ENCODE measurements around the gene TMSB10. TPM values are rescaled to one million over a fixed set of nuclear protein-coding genes. Genes with fewer than 3 reads are reported as not detected.
"Not testable (repeated sequence)": the region's sequence is repeated elsewhere in the genome, so short reads cannot be mapped to it uniquely, and the experiment has no call there.

The TMSB10 gene
- total RNA-seq, 1 experiment from 2014 or later = 1,437 TPM

- H3K4me3 Mint-ChIP-seq (ENCODE audit: low read depth, unreplicated experiment) = no peak overlapping the region
- DNase-seq = no peak
- BruUV-seq (replicated peaks) = no TSS peak
- CTCF ChIA-PET = no interaction called here
- no peak for TF ChIP-seq CTCF (IDR thresholded peaks at IDR 0.05; ENCODE audit: unreplicated experiment)
- no peaks in the 10 kb centered on the region for H3K9me3 Mint-ChIP-seq (ENCODE audit: low read depth, unreplicated experiment)
- H3K27me3 Mint-ChIP-seq (ENCODE audit: unreplicated experiment) = peaks cover 53% of the 10 kb centered on the region
- no peak overlapping the region for H3K27ac Mint-ChIP-seq (ENCODE audit: unreplicated experiment)
- intact Hi-C loops (cut with micrococcal nuclease; ENCODE audit: unreplicated experiment) = no loop called here
- H3K4me1 Mint-ChIP-seq (ENCODE audit: low read depth, unreplicated experiment) = no peaks in the 10 kb centered on the region
- H3K36me3 Mint-ChIP-seq (ENCODE audit: insufficient read depth, unreplicated experiment) = no peaks in the 10 kb centered on the region
Measured at GRCh38 chr2:84873350-84873749, 32.1 kb upstream of the TMSB10 start.

DNA sequence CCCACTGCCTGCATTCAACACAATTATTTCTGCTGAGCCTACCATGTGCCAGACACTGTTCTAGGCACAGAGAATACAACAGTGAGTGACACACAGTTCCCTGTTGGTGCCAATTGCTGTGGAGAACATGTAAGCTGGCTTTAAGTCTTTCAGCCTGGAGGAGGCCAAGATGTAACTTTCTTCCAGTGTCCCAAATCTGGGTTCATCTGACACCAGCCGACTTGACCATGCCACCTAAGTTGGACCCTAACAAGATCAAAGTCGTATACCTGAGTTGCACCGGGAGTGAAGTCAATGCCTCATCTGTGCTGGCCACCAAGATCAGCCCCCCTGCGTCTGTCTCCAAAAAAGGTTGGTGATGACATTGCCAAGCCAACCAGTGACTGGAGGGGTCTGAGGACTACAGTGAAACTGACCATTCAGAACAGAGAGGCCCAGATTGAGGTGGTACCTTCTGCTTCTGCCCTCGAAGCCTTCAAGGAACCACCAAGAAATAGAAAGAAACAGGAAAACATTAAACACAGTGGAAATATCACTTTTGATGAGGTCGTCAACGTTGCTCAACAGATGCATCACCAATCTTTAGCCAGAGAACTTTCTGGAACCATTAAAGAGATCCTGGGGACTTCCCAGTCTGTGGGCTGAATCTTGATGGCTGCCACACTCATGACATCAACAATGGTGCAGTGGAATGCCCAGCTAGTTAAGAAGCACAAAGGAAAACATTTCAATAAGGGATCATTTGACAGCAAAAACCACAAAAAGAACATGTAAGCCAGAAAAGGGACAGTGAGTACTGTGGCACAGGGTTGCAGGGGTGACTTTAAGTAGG, 30.9 kb upstream of the TMSB10 start:
- no peak for DNase-seq
- intact Hi-C loops (cut with micrococcal nuclease; ENCODE audit: unreplicated experiment) = no loop called here
- TF ChIP-seq CTCF (IDR thresholded peaks at IDR 0.05; ENCODE audit: unreplicated experiment) = no peak
- Mint-ChIP-seq H3K36me3 (ENCODE audit: insufficient read depth, unreplicated experiment) (no peaks in the 10 kb centered on the region), H3K27ac (ENCODE audit: unreplicated experiment) (no peak overlapping the region), H3K4me3 (ENCODE audit: low read depth, unreplicated experiment) (no peak overlapping the region), H3K27me3 (ENCODE audit: unreplicated experiment) (peaks cover 55% of the 10 kb centered on the region), H3K4me1 (ENCODE audit: low read depth, unreplicated experiment) (no peaks in the 10 kb centered on the region), H3K9me3 (ENCODE audit: low read depth, unreplicated experiment) (no peaks in the 10 kb centered on the region)
- no TSS peak for BruUV-seq (replicated peaks)
- CTCF ChIA-PET = interaction anchor here (0.6 kb wide), 1 partner anchor 32 kb away, joined by 3 read pairs; no protein-coding TSS in a partner anchor

GRCh38 chr2:84875213-84875560, 30.3 kb upstream of the TMSB10 start:
- Mint-ChIP-seq H3K4me1 (ENCODE audit: low read depth, unreplicated experiment) (peaks cover 1% of the 10 kb centered on the region), H3K4me3 (ENCODE audit: low read depth, unreplicated experiment) (no peak overlapping the region), H3K27me3 (ENCODE audit: unreplicated experiment) (peaks cover 58% of the 10 kb centered on the region), H3K27ac (ENCODE audit: unreplicated experiment) (no peak overlapping the region), H3K36me3 (ENCODE audit: insufficient read depth, unreplicated experiment) (peaks cover under 1% of the 10 kb centered on the region), H3K9me3 (ENCODE audit: low read depth, unreplicated experiment) (no peaks in the 10 kb centered on the region)
- no peak for DNase-seq
- no TSS peak for BruUV-seq (replicated peaks)
- CTCF ChIA-PET = no interaction called here
- no peak for TF ChIP-seq CTCF (IDR thresholded peaks at IDR 0.05; ENCODE audit: unreplicated experiment)
- intact Hi-C loops (cut with micrococcal nuclease; ENCODE audit: unreplicated experiment) = no loop called here

DNA sequence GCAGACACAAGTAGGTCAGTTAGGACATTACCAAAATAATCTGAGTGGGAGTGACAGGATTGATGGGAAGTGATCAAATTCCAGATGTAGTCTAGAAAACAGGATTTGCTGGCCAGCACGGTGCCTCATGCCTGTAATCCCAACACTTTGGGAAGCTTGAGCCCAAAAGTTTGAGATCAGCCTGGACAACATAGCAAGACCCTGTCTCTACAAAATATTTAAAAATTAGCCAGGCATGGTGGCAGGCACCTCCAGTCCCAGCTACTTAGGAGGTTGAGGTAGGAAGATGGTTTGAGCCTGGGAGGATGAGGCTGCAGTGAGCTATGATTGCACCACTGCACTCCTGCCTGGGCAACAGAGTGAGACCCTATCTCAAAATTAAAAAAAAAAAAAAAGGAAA, 29.8 kb upstream of the TMSB10 start:
- H3K27me3 Mint-ChIP-seq (ENCODE audit: unreplicated experiment) = peaks cover 58% of the 10 kb centered on the region
- CTCF ChIA-PET; H3K4me1 Mint-ChIP-seq (ENCODE audit: low read depth, unreplicated experiment); H3K36me3 Mint-ChIP-seq (ENCODE audit: insufficient read depth, unreplicated experiment); BruUV-seq (replicated peaks); DNase-seq; H3K9me3 Mint-ChIP-seq (ENCODE audit: low read depth, unreplicated experiment); H3K4me3 Mint-ChIP-seq (ENCODE audit: low read depth, unreplicated experiment); intact Hi-C loops (cut with micrococcal nuclease; ENCODE audit: unreplicated experiment); H3K27ac Mint-ChIP-seq (ENCODE audit: unreplicated experiment): not testable (repeated sequence)

DNA sequence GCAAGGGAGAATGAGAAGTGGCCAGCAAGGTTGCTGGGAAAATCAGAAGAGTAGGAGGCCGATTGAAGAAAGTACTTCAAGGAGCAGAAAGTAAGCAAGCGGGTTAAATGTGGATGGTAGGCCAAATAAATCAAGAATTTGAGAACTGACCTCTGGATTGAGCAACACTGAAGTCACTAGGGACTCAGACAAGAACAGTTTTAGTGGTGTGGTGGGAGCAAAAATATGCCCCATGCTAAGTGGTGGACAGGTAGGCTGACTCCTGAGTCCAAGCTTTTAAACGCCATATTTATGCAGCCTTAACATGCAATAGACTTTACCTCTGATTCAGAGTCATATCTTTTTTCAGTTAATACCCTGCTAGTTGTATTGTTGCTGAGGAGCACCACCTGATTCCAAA, 29.1 kb upstream of the TMSB10 start:
- H3K4me1 Mint-ChIP-seq (ENCODE audit: low read depth, unreplicated experiment) = peaks cover 13% of the 10 kb centered on the region
- CTCF ChIA-PET = no interaction called here
- no peak for DNase-seq
- no peaks in the 10 kb centered on the region for H3K9me3 Mint-ChIP-seq (ENCODE audit: low read depth, unreplicated experiment)
- intact Hi-C loops (cut with micrococcal nuclease; ENCODE audit: unreplicated experiment) = no loop called here
- H3K27me3 Mint-ChIP-seq (ENCODE audit: unreplicated experiment) = peaks cover 59% of the 10 kb centered on the region
- H3K36me3 Mint-ChIP-seq (ENCODE audit: insufficient read depth, unreplicated experiment) = peaks cover 12% of the 10 kb centered on the region
- no peak for TF ChIP-seq CTCF (IDR thresholded peaks at IDR 0.05; ENCODE audit: unreplicated experiment)
- H3K27ac Mint-ChIP-seq (ENCODE audit: unreplicated experiment) = no peak overlapping the region
- no TSS peak for BruUV-seq (replicated peaks)
- no peak overlapping the region for H3K4me3 Mint-ChIP-seq (ENCODE audit: low read depth, unreplicated experiment)
